Liver (tissue), 3 donors: ENCODE measurements around the gene TEKTIP1.

Experiments used
- RAD21 ChIP-seq, 2 donors: IDR thresholded peaks; 2 replicates each; pipeline ENCODE4 v1.6.1; 2016; ENCODE audit warnings: antibody characterized with exemption in 2 of 2, mild to moderate bottlenecking in 2 of 2
- TAF1 ChIP-seq: conservative IDR thresholded peaks from 2 replicates; pipeline ENCODE4 v1.6.1; 2016; ENCODE audit warnings: antibody characterized with exemption, mild to moderate bottlenecking
- TF ChIP-seq, protein P1 (sequence below): fragments of 150-350 bp; IDR thresholded peaks from 2 replicates; pipeline ENCODE4 v1.5.1; 2017; ENCODE audit warnings: improper control_type of control experiment, low read depth, low read length; ENCODE audit not compliant: missing input control
- donor health status: healthy.
- donor health status: healthy.

DNA sequence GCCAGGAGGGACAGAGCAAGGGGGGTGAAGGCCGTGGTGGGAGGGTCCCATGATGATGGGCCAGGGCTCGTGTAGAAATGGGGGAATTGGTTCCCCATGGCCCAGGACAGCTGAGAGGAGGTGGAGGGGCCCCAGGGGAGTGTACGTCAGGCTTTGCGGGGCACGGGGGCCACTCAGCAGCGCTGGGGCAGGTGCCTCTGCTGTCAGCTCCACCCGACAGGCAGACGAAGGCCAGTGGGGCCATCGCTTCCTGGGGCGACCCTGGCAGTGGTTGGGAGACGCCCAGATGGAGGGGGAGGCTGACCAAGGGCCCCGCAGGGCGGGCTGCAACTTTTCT lies 1.9 kb upstream of the TEKTIP1 start:
- TF ChIP-seq TAF1 (no peak), RAD21 (IDR thresholded peaks at IDR 0.05) (no peak)
- TF ChIP-seq, protein P1, sequence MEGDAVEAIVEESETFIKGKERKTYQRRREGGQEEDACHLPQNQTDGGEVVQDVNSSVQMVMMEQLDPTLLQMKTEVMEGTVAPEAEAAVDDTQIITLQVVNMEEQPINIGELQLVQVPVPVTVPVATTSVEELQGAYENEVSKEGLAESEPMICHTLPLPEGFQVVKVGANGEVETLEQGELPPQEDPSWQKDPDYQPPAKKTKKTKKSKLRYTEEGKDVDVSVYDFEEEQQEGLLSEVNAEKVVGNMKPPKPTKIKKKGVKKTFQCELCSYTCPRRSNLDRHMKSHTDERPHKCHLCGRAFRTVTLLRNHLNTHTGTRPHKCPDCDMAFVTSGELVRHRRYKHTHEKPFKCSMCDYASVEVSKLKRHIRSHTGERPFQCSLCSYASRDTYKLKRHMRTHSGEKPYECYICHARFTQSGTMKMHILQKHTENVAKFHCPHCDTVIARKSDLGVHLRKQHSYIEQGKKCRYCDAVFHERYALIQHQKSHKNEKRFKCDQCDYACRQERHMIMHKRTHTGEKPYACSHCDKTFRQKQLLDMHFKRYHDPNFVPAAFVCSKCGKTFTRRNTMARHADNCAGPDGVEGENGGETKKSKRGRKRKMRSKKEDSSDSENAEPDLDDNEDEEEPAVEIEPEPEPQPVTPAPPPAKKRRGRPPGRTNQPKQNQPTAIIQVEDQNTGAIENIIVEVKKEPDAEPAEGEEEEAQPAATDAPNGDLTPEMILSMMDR = no peak
